K562 (cell line): Measurements from ENCODE around the gene ADAM22. TPM values are rescaled to one million over a fixed set of nuclear protein-coding genes. Genes with fewer than 3 reads are reported as not detected.

ENCODE experiments used
- AFF4 ChIP-seq: sonication (generic); formaldehyde crosslinking; IDR thresholded peaks from 2 replicates; pipeline ENCODE4 v1.8.0; 2023; ENCODE audit warnings: mild to moderate bottlenecking, missing genetic modification reagents
- BHLHE40 ChIP-seq: IDR thresholded peaks from 2 replicates; pipeline ENCODE4 v1.6.1; 2011; ENCODE audit warnings: low read length, improper control_type of control experiment
- FOSL1 ChIP-seq: fragments of 200-800 bp; sonication (Bioruptor generic); conservative IDR thresholded peaks from 2 replicates; pipeline ENCODE4 v1.6.1; 2016; ENCODE audit warnings: missing genetic modification characterization, missing compliant biosample characterization
- FOXA3 ChIP-seq, 2 experiments: fragments of 450-650 bp in 1 of 2; sonication (generic) in 1 of 2; formaldehyde crosslinking; IDR thresholded peaks in 1 of 2; conservative IDR thresholded peaks in 1 of 2; 2 replicates each; pipeline versions ENCODE4 v1.4.0 to v1.8.0; 2020 to 2022; ENCODE audit warnings: mild to moderate bottlenecking in 2 of 2, missing genetic modification reagents in 1 of 2
- HMGXB4 ChIP-seq: sonication (generic); formaldehyde crosslinking; IDR thresholded peaks from 2 replicates; pipeline ENCODE4 v1.8.1; 2023; ENCODE audit warnings: mild to moderate bottlenecking, missing genetic modification reagents
- MAFG ChIP-seq: fragments of 450-650 bp; conservative IDR thresholded peaks from 2 replicates; pipeline ENCODE4 v1.6.1; 2016; ENCODE audit warnings: missing genetic modification characterization, missing compliant biosample characterization
- SMC3 ChIP-seq: conservative IDR thresholded peaks from 2 replicates; pipeline ENCODE4 v1.6.1; 2011; ENCODE audit warnings: low read depth, low read length, improper control_type of control experiment; ENCODE audit not compliant: insufficient read depth
- SNRNP70 ChIP-seq: fragments of 200-400 bp; formaldehyde crosslinking; optimal IDR thresholded peaks from 2 replicates; pipeline ENCODE3; 2017; ENCODE audit warnings: low read depth, low read length
- TBL1XR1 ChIP-seq, 2 experiments: IDR thresholded peaks; 2 replicates each; pipeline ENCODE4 v1.6.1; 2012; ENCODE audit warnings: improper control_type of control experiment in 2 of 2, low read length in 2 of 2, mild to moderate bottlenecking in 1 of 2
- ZNF232 ChIP-seq: sonication (generic); formaldehyde crosslinking; IDR thresholded peaks from 2 replicates; pipeline ENCODE4 v1.8.0; 2022; ENCODE audit warnings: mild to moderate bottlenecking, missing genetic modification reagents
- polyA plus RNA-seq, 8 experiments: library from polyadenylated mRNA; depleted of rRNA in 4 of 8; stranded (reverse) in 5 of 8; unstranded in 3 of 8; fragments of >200 nt; fragmentation: Nextera tagmentation in 2 of 8; fragmentation: Illumina TruSeq in 1 of 8; extraction: Ambion mirVana in 2 of 8; extraction: Trizol in 1 of 8; gene quantifications; 2 replicates each; pipeline versions ENCODE4 v1.2.1 to v1.2.3, GENCODE V29; 2011 to 2014; ENCODE audit warnings: inconsistent platforms in 1 of 8, missing spikeins in 1 of 8
- total RNA-seq, 7 experiments: library from RNA; depleted of rRNA in 6 of 7; stranded (reverse); fragments of >200 nt in 6 of 7; fragmentation: Illumina TruSeq in 2 of 7; extraction: Trizol in 2 of 7; gene quantifications; 2 replicates each; pipeline versions ENCODE4 v1.2.1 to v1.2.3, GENCODE V29; 2011 to 2021; ENCODE audit warnings: low replicate concordance in 1 of 7

Gene ADAM22
- total and polyA plus RNA-seq, 9 of the 15 experiments (the other 6 are each of a cell fraction or from before 2014, with no cell fraction given), result 0.01 to 0.58 (median 0.18) TPM

GRCh38 chr7:88224601-88225275, 290.7 kb downstream of the ADAM22 start (continued):
- TF ChIP-seq AFF4, result no peak
- TF ChIP-seq SMC3, result no peak
- TF ChIP-seq FOSL1 (tag), result peak; percentile 47; the same call in 1 of the 2 replicates
- no peak for TF ChIP-seq TBL1XR1 (IDR thresholded peaks at IDR 0.05; ENCODE audit: low read length in 2 of 2)
- TF ChIP-seq FOXA3 (CRISPR knock-in tag; conservative IDR thresholded peaks at IDR 0.05 in 1 of 2, IDR thresholded peaks at IDR 0.05 in 1 of 2), result 0 out of 4 replicates have a peak, but pooled peaks of 1 of the 2 experiments have one; percentile 21
- no peak for TF ChIP-seq ZNF232
- TF ChIP-seq HMGXB4, result no peak
- TF ChIP-seq MAFG (tag), result peak; percentile 44
- TF ChIP-seq BHLHE40, result no peak
- no peak for TF ChIP-seq SNRNP70
